Smooth muscle cell (in vitro differentiated cells): ENCODE results near the gene RBFA. TPM values are rescaled to one million over a fixed set of nuclear protein-coding genes. Genes with fewer than 3 reads are reported as not detected.

Source experiments
- DNase-seq: peaks from one replicate; lab custom pipeline; 2025; ENCODE audit not compliant: unreplicated experiment; lab: John Stamatoyannopoulos, UW
- H2AFZ ChIP-seq: fragments of 200-600 bp; sonication (generic); 2 replicates; pipeline ENCODE4 v1.6.0; 2016; ENCODE audit warnings: antibody characterized with exemption, low read depth, mild to moderate bottlenecking
- H3F3A ChIP-seq: fragments of 200-600 bp; sonication (generic); 2 replicates; pipeline ENCODE4 v1.6.0; 2017; ENCODE audit warnings: antibody characterized with exemption, low read depth
- H3K27ac ChIP-seq: fragments of 200-600 bp; sonication (generic); 2 replicates; pipeline ENCODE4 v1.5.1; 2016; ENCODE audit warnings: low read depth, mild to moderate bottlenecking
- H3K27me3 ChIP-seq: fragments of 200-600 bp; sonication (generic); 2 replicates; pipeline ENCODE4 v1.6.1; 2016; ENCODE audit warnings: low read depth, mild to moderate bottlenecking
- H3K36me3 ChIP-seq: fragments of 200-600 bp; sonication (generic); 2 replicates; pipeline ENCODE4 v1.5.1; 2016; ENCODE audit warnings: low read depth
- H3K4me1 ChIP-seq: fragments of 200-600 bp; sonication (generic); 2 replicates; pipeline ENCODE4 v1.5.1; 2016; ENCODE audit warnings: low read depth
- H3K4me2 ChIP-seq: fragments of 200-600 bp; sonication (generic); 2 replicates; pipeline ENCODE4 v1.6.0; 2016; ENCODE audit warnings: mild to moderate bottlenecking
- H3K4me3 ChIP-seq: fragments of 200-600 bp; sonication (generic); 2 replicates; pipeline ENCODE4 v1.5.1; 2016; ENCODE audit warnings: mild to moderate bottlenecking
- H3K79me2 ChIP-seq: fragments of 200-600 bp; sonication (generic); 2 replicates; pipeline ENCODE4 v1.6.0; 2016; ENCODE audit warnings: low read depth, mild to moderate bottlenecking
- H3K9ac ChIP-seq: fragments of 200-600 bp; sonication (generic); 2 replicates; pipeline ENCODE4 v1.6.0; 2016; ENCODE audit warnings: low read depth
- H3K9me3 ChIP-seq: fragments of 200-600 bp; sonication (generic); replicated peaks from 2 replicates; pipeline ENCODE4 v1.5.1; 2016; ENCODE audit warnings: low read depth
- H4K20me1 ChIP-seq: fragments of 200-600 bp; sonication (generic); 2 replicates; pipeline ENCODE4 v1.6.0; 2016; ENCODE audit warnings: low read depth
- CTCF ChIP-seq: fragments of 200-600 bp; sonication (generic); IDR thresholded peaks from 2 replicates; pipeline ENCODE4 v1.5.1; 2017; ENCODE audit warnings: borderline replicate concordance, mild to moderate bottlenecking, antibody characterized with exemption; ENCODE audit not compliant: insufficient read depth, poor library complexity, severe bottlenecking
- WGBS: methylation state at CpG from one replicate; pipeline ENCODE4 v1.1.7; 2016; ENCODE audit warnings: low lambda C conversion rate; 5-methylcytosine and 5-hydroxymethylcytosine counted together
- polyA plus RNA-seq: library from polyadenylated mRNA; unstranded; fragments of >200 nt; fragmentation: Nextera tagmentation; extraction: Ambion mirVana; gene quantifications from 2 replicates; pipeline ENCODE4 v1.2.1, GENCODE V29; 2016
- total RNA-seq: library from RNA; depleted of rRNA; stranded (reverse); fragments of >200 nt; gene quantifications from 2 replicates; pipeline ENCODE4 v1.2.3, GENCODE V29; 2014

The RBFA gene
- total and polyA plus RNA-seq, 2 experiments from 2014 or later: 15.7 to 16.3 TPM

GRCh38 chr18:80037300-80037699 lies 3.1 kb downstream of the RBFA start:
- no peak for DNase-seq
- Histone ChIP-seq H3F3A (no peaks in the 10 kb centered on the region), H3K79me2 (peaks cover 35% of the 10 kb centered on the region), H3K4me2 (no peak overlapping the region), H2AFZ (no peak overlapping the region), H3K27ac (no peak overlapping the region), H3K9me3 (no peaks in the 10 kb centered on the region), H3K27me3 (no peaks in the 10 kb centered on the region), H3K4me3 (no peak overlapping the region), H4K20me1 (no peaks in the 10 kb centered on the region), H3K36me3 (no peaks in the 10 kb centered on the region), H3K4me1 (peaks cover 14% of the 10 kb centered on the region), H3K9ac (no peak overlapping the region)
- TF ChIP-seq CTCF: no peak
- WGBS: 95% methylated on average over 12 of the region's 12 CpGs

DNA sequence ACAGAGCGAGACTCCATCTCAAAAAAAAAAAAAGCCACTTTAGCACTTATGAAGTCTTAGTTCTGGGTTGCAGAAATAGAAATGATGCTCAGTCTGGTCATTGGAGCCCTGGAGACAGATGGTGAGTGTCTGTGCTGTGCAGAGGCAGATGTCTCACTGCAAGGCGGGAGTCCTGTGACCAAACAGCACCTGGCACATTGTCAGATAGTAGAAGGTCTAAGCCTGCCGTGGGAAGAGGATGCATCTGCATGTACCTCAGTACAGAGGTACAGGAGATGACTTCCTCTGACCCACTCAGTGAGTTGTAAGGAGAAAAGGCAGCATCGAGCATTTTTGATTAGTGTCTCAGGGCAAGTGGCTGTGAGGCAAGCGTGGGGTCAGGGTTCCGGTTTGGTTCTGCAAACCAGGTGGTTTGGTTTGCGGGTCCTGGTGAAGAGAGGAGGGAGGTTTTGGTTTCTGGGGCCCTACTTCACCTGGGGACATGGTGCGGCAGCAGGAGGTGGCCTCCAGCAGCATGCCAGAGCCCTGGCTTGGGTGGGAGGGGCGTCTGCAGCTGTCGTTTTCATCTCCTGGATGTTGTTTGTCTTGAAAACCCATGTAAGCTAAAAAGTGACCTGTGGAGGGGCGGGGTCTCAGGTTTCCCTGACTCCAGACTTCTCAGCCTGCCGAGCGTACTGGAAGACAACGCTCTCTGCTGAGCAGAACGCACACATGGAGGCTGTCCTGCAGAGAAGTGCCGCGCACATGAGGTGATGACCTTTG lies 3.8 kb downstream of the RBFA start:
- no peak for TF ChIP-seq CTCF
- Histone ChIP-seq H3K27me3 (no peaks in the 10 kb centered on the region), H2AFZ (no peak overlapping the region), H3K4me1 (peaks cover 14% of the 10 kb centered on the region), H3K79me2 (peaks cover 36% of the 10 kb centered on the region), H3F3A (no peaks in the 10 kb centered on the region), H3K4me2 (no peak overlapping the region), H3K27ac (no peak overlapping the region), H4K20me1 (no peaks in the 10 kb centered on the region), H3K36me3 (no peaks in the 10 kb centered on the region), H3K4me3 (no peak overlapping the region), H3K9ac (no peak overlapping the region), H3K9me3 (no peaks in the 10 kb centered on the region)
- WGBS: 92% methylated on average over 17 of the region's 17 CpGs
- no peak for DNase-seq

DNA sequence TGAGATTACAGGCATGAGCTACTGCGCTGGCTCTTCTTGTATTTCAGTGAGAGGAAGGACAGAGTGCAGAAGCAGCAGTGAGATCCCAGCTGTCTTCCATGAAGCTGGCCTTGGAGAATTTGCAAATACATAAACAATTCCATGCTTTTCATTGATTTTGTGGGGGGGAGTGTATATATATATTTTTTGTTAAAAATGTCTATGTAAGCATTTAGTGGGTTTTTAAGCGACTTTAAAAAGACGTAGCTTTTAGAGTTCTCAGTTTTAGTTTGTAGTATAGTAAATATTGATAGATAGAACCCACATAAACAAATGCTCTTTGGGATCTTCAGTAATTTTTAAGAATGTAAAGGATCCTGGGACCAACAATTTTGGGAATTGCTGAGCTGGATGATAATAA lies 6.3 kb downstream of the RBFA start:
- Histone ChIP-seq H3K36me3 (no peaks in the 10 kb centered on the region), H3K4me1 (peaks cover 4% of the 10 kb centered on the region), H3F3A (no peaks in the 10 kb centered on the region), H3K9ac (no peak overlapping the region), H3K27ac (no peak overlapping the region), H3K4me2 (no peak overlapping the region), H4K20me1 (no peaks in the 10 kb centered on the region), H3K27me3 (no peaks in the 10 kb centered on the region), H3K9me3 (no peaks in the 10 kb centered on the region), H3K4me3 (no peak overlapping the region), H3K79me2 (peaks cover 26% of the 10 kb centered on the region), H2AFZ (no peak overlapping the region)
- 99% methylated on average over 3 of the region's 3 CpGs for WGBS
- TF ChIP-seq CTCF: no peak
- no peak for DNase-seq

- no peak for DNase-seq
- Histone ChIP-seq H3K36me3 (no peaks in the 10 kb centered on the region), H3K4me2 (no peak overlapping the region), H4K20me1 (no peaks in the 10 kb centered on the region), H3F3A (no peaks in the 10 kb centered on the region), H3K4me1 (no peaks in the 10 kb centered on the region), H2AFZ (no peak overlapping the region), H3K4me3 (no peak overlapping the region), H3K27me3 (no peaks in the 10 kb centered on the region), H3K27ac (no peak overlapping the region), H3K79me2 (peaks cover 17% of the 10 kb centered on the region), H3K9ac (no peak overlapping the region), H3K9me3 (no peaks in the 10 kb centered on the region)
- WGBS: 96% methylated on average over 11 of the region's 11 CpGs
- TF ChIP-seq CTCF: no peak
Observed at GRCh38 chr18:80041424-80041823, 7.2 kb downstream of the RBFA start.
